Cardiac muscle cell (in vitro differentiated cells and primary cell): ENCODE data around the gene SLC4A3. TPM values are rescaled to one million over a fixed set of nuclear protein-coding genes. Genes with fewer than 3 reads are reported as not detected.

Experiments
- DNase-seq, 2 donors: peaks; one replicate each; pipeline versions ENCODE4 v3.0.0 to v3.0.0-alpha.2; 2010 to 2017; ENCODE audit warnings: low read depth in 1 of 2, low spot score in 1 of 2
- H3K27ac ChIP-seq: fragments of 200-600 bp; sonication (generic); 2 replicates; pipeline ENCODE4 v1.5.1; 2016
- H3K27me3 ChIP-seq: fragments of 200-600 bp; sonication (generic); 2 replicates; pipeline ENCODE4 v1.6.0; 2016; ENCODE audit warnings: control low read depth
- H3K36me3 ChIP-seq: fragments of 200-600 bp; sonication (generic); 2 replicates; pipeline ENCODE4 v1.5.1; 2016; ENCODE audit warnings: control low read depth
- H3K4me1 ChIP-seq: fragments of 200-600 bp; sonication (generic); 2 replicates; pipeline ENCODE4 v1.8.1; 2017; ENCODE audit warnings: low read depth, mild to moderate bottlenecking, mixed run types
- H3K4me3 ChIP-seq: fragments of 200-600 bp; sonication (generic); 2 replicates; pipeline ENCODE4 v1.5.1; 2016; ENCODE audit warnings: mild to moderate bottlenecking
- H3K9me3 ChIP-seq: fragments of 200-600 bp; sonication (generic); 2 replicates; pipeline ENCODE4 v1.5.1; 2017; ENCODE audit warnings: low read depth, mild to moderate bottlenecking, control low read depth
- CTCF ChIP-seq: IDR thresholded peaks from 2 replicates; pipeline ENCODE4 v1.5.1; 2012; ENCODE audit warnings: low read depth, mild to moderate bottlenecking, low read length
- polyA plus RNA-seq: library from polyadenylated mRNA; unstranded; fragments of >200 nt; fragmentation: Nextera tagmentation; extraction: Ambion mirVana; gene quantifications from 2 replicates; pipeline ENCODE4 v1.2.1, GENCODE V29; 2016
- total RNA-seq: library from RNA; depleted of rRNA; stranded (reverse); fragments of >200 nt; gene quantifications from 2 replicates; pipeline ENCODE4 v1.2.3, GENCODE V29; 2016

Gene SLC4A3
- total and polyA plus RNA-seq, 2 experiments from 2014 or later, result 39.8 to 47.7 TPM

GRCh38 chr2:219638948-219639755 is 11.7 kb downstream of the SLC4A3 start:
- Histone ChIP-seq H3K27ac (no peak overlapping the region), H3K4me3 (no peak overlapping the region), H3K27me3 (no peaks in the 10 kb centered on the region), H3K36me3 (no peaks in the 10 kb centered on the region), H3K9me3 (no peaks in the 10 kb centered on the region), H3K4me1 (peaks cover 27% of the 10 kb centered on the region)
- DNase-seq, result no peak
- no peak for TF ChIP-seq CTCF

GRCh38 chr2:219641390-219642068 is 14.1 kb downstream of the SLC4A3 start:
- no peaks in the 10 kb centered on the region for H3K9me3 ChIP-seq
- no peak for TF ChIP-seq CTCF
- no peak overlapping the region for H3K4me3 ChIP-seq
- peak overlapping the region; percentile 64 for H3K27ac ChIP-seq
- peaks cover 45% of the 10 kb centered on the region for H3K4me1 ChIP-seq
- no peak for DNase-seq
- H3K27me3 ChIP-seq, result no peaks in the 10 kb centered on the region
- H3K36me3 ChIP-seq, result no peaks in the 10 kb centered on the region

GRCh38 chr2:219642069-219642454 is 14.6 kb downstream of the SLC4A3 start:
- DNase-seq, result peak in 1 of 2 donors; percentile 45

GRCh38 chr2:219642465-219643083 is 15.1 kb downstream of the SLC4A3 start:
- Histone ChIP-seq H3K9me3 (no peaks in the 10 kb centered on the region), H3K4me3 (no peak overlapping the region), H3K36me3 (no peaks in the 10 kb centered on the region), H3K4me1 (peaks cover 45% of the 10 kb centered on the region), H3K27me3 (no peaks in the 10 kb centered on the region), H3K27ac (peak overlapping the region; percentile 64)
- DNase-seq, result peak; percentile 99
- TF ChIP-seq CTCF, result peak; percentile 100

More at GRCh38 chr2:219642069-219642454, 14.6 kb downstream of the SLC4A3 start:
- Histone ChIP-seq H3K27ac (peak overlapping the region; percentile 64), H3K4me3 (no peak overlapping the region), H3K27me3 (no peaks in the 10 kb centered on the region), H3K9me3 (no peaks in the 10 kb centered on the region), H3K36me3 (no peaks in the 10 kb centered on the region), H3K4me1 (peaks cover 45% of the 10 kb centered on the region)
- TF ChIP-seq CTCF, result no peak

GRCh38 chr2:219643084-219643473 is 15.6 kb downstream of the SLC4A3 start:
- no peak for TF ChIP-seq CTCF
- H3K27ac ChIP-seq, result no peak overlapping the region
- no peaks in the 10 kb centered on the region for H3K36me3 ChIP-seq
- no peaks in the 10 kb centered on the region for H3K9me3 ChIP-seq
- peaks cover 45% of the 10 kb centered on the region for H3K4me1 ChIP-seq
- H3K4me3 ChIP-seq, result no peak overlapping the region
- H3K27me3 ChIP-seq, result no peaks in the 10 kb centered on the region
- DNase-seq, result no peak
